Activated T-helper 1 cell treated with Interleukin-2 at 50 U/mL for 16 hours (primary cell): ENCODE data around the gene BICDL2.
A peak's percentile ranks its signal among the peaks of the same experiment; 100 is the strongest.

Experiments
- DNase-seq: peaks from one replicate; pipeline ENCODE4 v3.0.0-alpha.2; 2020; ENCODE audit warnings: low read depth

BICDL2 gene

GRCh38 chr16:2983706-2984136 is 53.0 kb downstream of the BICDL2 start:
- peak; percentile 53 for DNase-seq

GRCh38 chr16:2982402-2982801 is 54.3 kb downstream of the BICDL2 start:
- DNase-seq, result no peak

GRCh38 chr16:2981899-2982250 is 54.9 kb downstream of the BICDL2 start:
- no peak for DNase-seq

- DNase-seq, result no peak
These were observed 55.4 kb downstream of the BICDL2 start for GRCh38 chr16:2981177-2981898.

- DNase-seq, result peak; percentile 95
These were observed 56.2 kb downstream of the BICDL2 start, which contains the start of gene PKMYT1 for GRCh38 chr16:2980227-2981176. PKMYT1 (minus strand) TSS chr16:2980446; CDS start chr16:2979657, 789 bp downstream.

GRCh38 chr16:2979669-2980226 is 57.0 kb downstream of the BICDL2 start:
- no peak for DNase-seq
